22Rv1 (cell line): ENCODE measurements around the gene PPP1R26.

Source experiments
- ZFX ChIP-seq: fragments of 450-650 bp; IDR thresholded peaks from 2 replicates; pipeline ENCODE4 v1.6.1; 2017; ENCODE audit warnings: antibody characterized with exemption, borderline replicate concordance
- TF ChIP-seq, protein P1 (sequence below): fragments of 450-650 bp; IDR thresholded peaks from 2 replicates; pipeline ENCODE4 v1.5.1; 2017; ENCODE audit warnings: mild to moderate bottlenecking

DNA sequence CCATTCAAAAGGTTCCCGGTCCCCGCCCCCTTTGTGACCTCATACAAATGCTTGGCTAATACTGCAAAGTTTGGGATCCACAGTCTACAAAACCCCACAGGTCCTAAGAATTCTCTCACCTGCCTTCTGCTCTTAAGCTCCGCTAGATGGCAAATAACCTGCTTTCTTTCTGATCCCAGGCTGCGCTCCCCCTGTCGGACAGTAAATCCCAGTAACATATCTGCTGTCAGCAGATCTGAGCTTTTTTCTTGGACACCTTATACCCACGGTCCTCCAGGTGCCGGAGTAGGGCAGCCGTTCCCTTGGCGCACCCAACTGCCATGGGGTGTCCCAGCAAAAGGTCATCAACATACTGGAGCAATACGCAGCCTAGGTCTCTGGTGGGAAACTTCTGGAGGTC, 39.0 kb upstream of the PPP1R26 start:
- TF ChIP-seq, protein P1, sequence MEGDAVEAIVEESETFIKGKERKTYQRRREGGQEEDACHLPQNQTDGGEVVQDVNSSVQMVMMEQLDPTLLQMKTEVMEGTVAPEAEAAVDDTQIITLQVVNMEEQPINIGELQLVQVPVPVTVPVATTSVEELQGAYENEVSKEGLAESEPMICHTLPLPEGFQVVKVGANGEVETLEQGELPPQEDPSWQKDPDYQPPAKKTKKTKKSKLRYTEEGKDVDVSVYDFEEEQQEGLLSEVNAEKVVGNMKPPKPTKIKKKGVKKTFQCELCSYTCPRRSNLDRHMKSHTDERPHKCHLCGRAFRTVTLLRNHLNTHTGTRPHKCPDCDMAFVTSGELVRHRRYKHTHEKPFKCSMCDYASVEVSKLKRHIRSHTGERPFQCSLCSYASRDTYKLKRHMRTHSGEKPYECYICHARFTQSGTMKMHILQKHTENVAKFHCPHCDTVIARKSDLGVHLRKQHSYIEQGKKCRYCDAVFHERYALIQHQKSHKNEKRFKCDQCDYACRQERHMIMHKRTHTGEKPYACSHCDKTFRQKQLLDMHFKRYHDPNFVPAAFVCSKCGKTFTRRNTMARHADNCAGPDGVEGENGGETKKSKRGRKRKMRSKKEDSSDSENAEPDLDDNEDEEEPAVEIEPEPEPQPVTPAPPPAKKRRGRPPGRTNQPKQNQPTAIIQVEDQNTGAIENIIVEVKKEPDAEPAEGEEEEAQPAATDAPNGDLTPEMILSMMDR: no peak
- no peak for TF ChIP-seq ZFX
